ENCODE measurements around the gene HOXA4.

The HOXA4 gene

DNA sequence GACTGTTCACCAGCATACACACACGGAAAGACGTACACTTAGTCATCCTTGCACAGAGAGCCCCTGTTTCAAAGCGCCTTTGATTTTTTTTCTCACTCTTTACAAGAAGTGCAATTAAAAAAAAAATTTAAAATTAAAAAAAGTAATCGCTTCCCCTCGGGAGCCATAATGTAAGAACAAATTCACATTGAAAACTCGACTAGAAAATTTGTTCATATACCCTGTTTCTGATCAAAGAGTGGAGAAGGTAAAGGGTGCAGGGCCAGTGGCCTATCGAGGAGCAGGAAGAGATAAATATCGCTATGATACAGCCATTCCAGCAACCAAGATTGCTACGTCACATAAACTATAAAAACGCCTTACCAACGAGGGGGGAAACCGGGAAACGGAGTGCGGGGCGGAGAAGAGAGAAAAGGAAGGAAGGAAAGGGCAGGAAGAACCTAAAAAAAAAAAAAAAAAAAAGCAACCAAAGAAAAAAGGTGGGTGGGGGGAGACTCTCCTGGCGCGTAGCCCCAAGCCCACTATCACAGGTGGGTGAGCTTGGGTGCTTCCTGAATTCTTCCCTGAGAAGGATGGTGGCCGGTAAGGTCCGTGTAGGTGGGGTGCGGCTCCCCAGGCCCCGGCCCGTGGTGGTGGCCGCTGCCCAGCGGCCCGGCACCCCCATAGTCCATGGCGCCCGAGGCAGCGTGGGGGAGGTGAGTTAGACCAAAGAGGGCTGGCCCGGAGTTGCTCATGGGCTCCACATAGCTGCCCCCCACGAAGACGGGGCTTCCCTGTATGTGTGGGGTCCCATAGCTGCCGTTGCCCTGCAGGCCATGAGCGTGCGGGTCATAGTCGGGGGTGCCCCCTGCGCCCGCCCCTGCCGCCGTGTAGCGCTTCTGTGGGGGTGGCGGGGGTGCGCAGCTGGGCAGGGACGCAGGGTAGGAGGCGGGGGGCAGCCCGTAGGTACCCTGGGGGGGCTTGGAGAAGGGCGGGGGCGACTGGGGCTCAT is 22.9 kb downstream of the HOXA4 start:
- TF ChIP-seq PAX5 (IDR thresholded peaks at IDR 0.05; ENCODE audit: insufficient read depth, low read length, severe bottlenecking) (no peak), POU2F2 (IDR thresholded peaks at IDR 0.05; ENCODE audit: low read depth, low read length) (no peak), POLR2A (IDR thresholded peaks at IDR 0.05; ENCODE audit: low read depth, low read length) (no peak), TAF1 (IDR thresholded peaks at IDR 0.05; ENCODE audit: low read depth, low read length) (no peak), POLR2AphosphoS5 (IDR thresholded peaks at IDR 0.05; ENCODE audit: low read depth, low read length) (no peak), SPI1 (IDR thresholded peaks at IDR 0.05; ENCODE audit: low read depth, low read length) (no peak)
- no peak for FAIRE-seq
- no peak for DNase-seq (ENCODE audit: insufficient read length, low spot score)

DNA sequence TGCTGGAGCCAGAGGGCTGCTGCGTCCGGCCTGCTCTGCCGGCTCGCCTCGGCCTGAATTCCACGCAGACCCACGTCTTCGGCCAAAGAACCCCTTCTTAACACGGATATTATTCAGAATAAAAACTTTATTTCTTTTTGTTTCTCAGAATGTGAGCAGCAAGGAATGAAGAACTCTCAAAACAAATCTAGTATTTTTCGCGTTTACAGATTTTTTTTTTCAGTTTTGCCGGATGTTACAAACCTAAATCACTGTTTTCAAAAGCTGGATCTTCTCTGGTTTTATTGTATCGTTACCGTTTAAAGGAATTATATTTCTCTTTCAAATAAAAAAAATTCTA is 23.7 kb downstream of the HOXA4 start:
- FAIRE-seq, result no peak

DNA sequence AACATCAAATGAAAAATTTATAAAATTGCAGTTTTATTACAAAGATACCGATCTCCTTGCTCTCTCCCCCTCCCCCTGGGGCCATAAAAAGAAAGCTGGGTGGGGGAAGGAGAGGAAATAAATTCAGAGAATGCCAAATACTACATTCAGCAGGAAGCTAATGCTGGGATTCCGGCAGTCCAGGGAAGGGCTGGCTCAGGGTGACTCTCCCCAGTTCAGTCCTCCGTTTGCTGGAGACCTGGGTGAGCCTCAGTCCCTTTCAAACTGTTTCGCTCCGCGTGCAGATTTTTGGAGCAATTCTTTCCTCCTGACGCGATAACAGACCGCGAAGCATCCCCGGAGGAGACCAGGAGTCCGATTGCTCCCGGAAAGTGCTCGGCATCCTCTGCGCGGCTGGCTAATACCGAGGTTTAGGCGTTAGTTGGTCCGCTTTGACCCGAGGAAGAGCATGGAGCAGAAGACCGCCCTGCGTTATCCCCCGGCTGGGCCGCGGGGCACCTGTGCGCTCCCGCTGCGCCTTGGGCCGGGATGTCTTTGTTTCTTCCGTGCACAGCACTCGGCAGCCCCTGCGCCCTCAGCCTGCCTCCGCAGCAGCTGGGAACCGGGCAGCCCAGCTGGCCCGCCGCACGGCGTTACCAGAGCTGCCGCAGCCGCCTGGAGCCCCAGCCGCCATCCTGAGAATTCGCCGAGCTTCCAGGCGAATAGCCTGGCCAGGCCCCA is 24.2 kb downstream of the HOXA4 start:
- no peak for TF ChIP-seq TAF1 (IDR thresholded peaks at IDR 0.05; ENCODE audit: low read depth, low read length)
- no peak for TF ChIP-seq SPI1 (IDR thresholded peaks at IDR 0.05; ENCODE audit: low read depth, low read length)
- TF ChIP-seq POLR2A (IDR thresholded peaks at IDR 0.05; ENCODE audit: low read depth, low read length), result no peak
- TF ChIP-seq POLR2AphosphoS5 (IDR thresholded peaks at IDR 0.05; ENCODE audit: low read depth, low read length), result no peak
- FAIRE-seq (no peak), DNase-seq (ENCODE audit: insufficient read length, low spot score) (no peak)

More for the DNA sequence above, 23.7 kb downstream of the HOXA4 start:
- TF ChIP-seq POLR2AphosphoS5 (IDR thresholded peaks at IDR 0.05; ENCODE audit: low read depth, low read length), result no peak
- TF ChIP-seq POU2F2 (IDR thresholded peaks at IDR 0.05; ENCODE audit: low read depth, low read length), result no peak
- DNase-seq (ENCODE audit: insufficient read length, low spot score), result no peak

DNA sequence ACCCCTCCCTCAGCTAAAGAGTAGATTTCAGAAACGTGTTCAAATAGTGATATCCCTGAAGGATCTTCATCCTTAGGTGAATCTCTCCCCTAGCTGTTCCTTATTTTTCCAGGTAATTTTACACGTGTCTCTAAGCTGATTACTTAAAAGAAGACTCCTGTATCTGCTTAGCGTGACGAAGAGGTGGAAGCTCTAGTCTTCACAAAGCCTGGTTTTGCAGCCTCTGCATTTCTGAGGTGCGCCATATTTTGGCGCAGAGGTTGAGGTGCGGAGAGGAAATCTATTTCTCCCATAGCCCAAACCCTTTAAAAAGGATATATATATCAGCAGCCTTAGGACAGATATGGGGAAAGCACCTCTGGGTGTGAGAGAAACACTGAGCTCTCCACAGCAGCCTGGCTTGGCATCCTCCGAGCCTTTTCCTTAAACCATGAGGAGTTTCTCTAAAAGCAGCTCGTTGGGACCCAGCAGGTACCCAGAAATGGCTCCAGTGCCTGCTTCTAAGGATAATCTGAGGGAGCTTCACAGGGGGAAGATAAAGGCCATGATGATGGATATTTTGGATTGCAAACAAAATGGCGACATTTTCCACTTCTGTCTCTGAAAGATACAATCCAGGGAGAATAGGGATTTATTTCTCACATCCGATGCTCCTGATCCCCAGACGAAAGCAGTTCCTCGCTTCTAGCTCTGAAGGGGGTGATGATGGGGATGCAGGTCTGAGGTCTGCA is 25.1 kb downstream of the HOXA4 start:
- TF ChIP-seq POU2F2 (IDR thresholded peaks at IDR 0.05; ENCODE audit: low read depth, low read length) (no peak), POLR2AphosphoS5 (IDR thresholded peaks at IDR 0.05; ENCODE audit: low read depth, low read length) (no peak), TAF1 (IDR thresholded peaks at IDR 0.05; ENCODE audit: low read depth, low read length) (no peak), PAX5 (IDR thresholded peaks at IDR 0.05; ENCODE audit: insufficient read depth, low read length, severe bottlenecking) (no peak), POLR2A (IDR thresholded peaks at IDR 0.05; ENCODE audit: low read depth, low read length) (no peak), SPI1 (IDR thresholded peaks at IDR 0.05; ENCODE audit: low read depth, low read length) (no peak)
- FAIRE-seq, result no peak
- no peak for DNase-seq (ENCODE audit: insufficient read length, low spot score)

DNA sequence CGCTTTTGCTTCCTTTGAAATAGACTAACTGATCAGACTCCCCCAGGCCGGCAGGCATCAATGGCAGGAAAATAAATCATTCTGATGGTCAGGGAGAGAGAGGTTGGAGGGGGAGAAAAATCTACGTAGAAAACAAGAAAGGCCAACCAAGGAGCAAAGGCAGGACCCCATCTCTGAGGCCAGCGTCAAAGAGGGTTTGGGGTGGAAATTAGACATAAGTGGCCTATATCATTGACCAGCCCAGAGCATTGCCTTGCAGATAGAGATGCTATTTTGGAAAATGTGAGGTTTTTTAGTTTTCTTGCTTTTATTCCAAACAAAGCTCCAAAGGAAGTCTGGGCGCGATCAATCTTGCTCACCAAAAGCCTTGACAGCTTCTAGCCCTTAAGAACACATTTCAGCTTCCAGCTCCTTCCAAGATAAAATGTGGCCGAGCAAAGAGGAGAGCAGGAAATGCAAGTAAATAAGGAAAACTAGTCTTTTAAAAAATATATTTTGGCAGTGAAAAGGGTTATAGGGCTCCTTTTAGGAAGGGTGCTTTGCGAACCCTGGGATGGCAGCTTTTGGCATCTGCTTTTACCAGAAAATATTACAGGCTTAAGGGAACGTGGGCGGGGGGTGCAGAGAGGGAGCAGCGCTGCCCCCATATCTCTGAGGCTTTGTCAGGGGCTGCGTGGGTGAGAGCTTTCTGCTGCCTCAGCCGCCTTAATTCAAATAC is 26.1 kb downstream of the HOXA4 start:
- no peak for DNase-seq (ENCODE audit: insufficient read length, low spot score)
- TF ChIP-seq PAX5 (IDR thresholded peaks at IDR 0.05; ENCODE audit: insufficient read depth, low read length, severe bottlenecking) (no peak), TAF1 (IDR thresholded peaks at IDR 0.05; ENCODE audit: low read depth, low read length) (no peak), SPI1 (IDR thresholded peaks at IDR 0.05; ENCODE audit: low read depth, low read length) (no peak), POLR2A (IDR thresholded peaks at IDR 0.05; ENCODE audit: low read depth, low read length) (no peak), POLR2AphosphoS5 (IDR thresholded peaks at IDR 0.05; ENCODE audit: low read depth, low read length) (no peak), POU2F2 (IDR thresholded peaks at IDR 0.05; ENCODE audit: low read depth, low read length) (no peak)
- no peak for FAIRE-seq

DNA sequence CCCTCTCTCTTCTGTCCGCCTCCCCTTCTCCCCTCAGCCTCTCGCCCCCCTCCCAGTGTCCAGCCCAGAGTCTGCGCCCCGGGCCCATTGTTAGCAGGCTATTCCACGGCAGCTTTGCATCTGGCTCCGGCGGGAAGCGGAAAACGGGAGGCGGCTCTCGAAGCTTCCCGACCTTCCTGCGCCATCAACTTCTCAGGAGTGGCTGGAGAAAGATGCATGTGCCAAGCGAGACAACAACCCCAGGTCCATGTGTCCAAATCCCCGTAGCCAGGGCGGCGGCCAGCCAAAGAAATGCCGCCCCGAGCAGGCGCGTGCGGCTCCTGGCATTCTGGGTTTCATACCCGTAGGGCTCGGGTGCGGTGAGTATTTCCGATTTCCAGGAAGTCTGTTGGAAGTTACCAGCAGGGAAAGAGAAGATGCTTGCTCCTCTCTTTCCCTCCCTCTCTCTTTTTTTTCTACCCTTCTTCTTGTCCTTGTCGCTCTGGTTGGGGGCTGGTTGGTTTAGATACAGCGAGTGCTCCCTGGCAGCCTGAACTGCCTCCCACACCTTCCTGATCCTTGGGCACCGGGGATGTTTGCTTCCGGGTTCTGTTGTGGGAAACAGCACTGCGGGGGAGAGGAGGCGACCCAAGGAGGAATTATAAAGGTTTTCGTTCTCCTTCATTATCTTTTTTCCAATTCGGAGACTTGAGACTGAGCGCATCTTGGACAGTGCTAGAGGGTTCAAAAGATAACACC is 26.9 kb downstream of the HOXA4 start:
- FAIRE-seq (no peak), DNase-seq (ENCODE audit: insufficient read length, low spot score) (no peak)
- TF ChIP-seq SPI1 (IDR thresholded peaks at IDR 0.05; ENCODE audit: low read depth, low read length) (no peak), POLR2A (IDR thresholded peaks at IDR 0.05; ENCODE audit: low read depth, low read length) (no peak), PAX5 (IDR thresholded peaks at IDR 0.05; ENCODE audit: insufficient read depth, low read length, severe bottlenecking) (no peak), TAF1 (IDR thresholded peaks at IDR 0.05; ENCODE audit: low read depth, low read length) (no peak), POU2F2 (IDR thresholded peaks at IDR 0.05; ENCODE audit: low read depth, low read length) (no peak), POLR2AphosphoS5 (IDR thresholded peaks at IDR 0.05; ENCODE audit: low read depth, low read length) (no peak)

DNA sequence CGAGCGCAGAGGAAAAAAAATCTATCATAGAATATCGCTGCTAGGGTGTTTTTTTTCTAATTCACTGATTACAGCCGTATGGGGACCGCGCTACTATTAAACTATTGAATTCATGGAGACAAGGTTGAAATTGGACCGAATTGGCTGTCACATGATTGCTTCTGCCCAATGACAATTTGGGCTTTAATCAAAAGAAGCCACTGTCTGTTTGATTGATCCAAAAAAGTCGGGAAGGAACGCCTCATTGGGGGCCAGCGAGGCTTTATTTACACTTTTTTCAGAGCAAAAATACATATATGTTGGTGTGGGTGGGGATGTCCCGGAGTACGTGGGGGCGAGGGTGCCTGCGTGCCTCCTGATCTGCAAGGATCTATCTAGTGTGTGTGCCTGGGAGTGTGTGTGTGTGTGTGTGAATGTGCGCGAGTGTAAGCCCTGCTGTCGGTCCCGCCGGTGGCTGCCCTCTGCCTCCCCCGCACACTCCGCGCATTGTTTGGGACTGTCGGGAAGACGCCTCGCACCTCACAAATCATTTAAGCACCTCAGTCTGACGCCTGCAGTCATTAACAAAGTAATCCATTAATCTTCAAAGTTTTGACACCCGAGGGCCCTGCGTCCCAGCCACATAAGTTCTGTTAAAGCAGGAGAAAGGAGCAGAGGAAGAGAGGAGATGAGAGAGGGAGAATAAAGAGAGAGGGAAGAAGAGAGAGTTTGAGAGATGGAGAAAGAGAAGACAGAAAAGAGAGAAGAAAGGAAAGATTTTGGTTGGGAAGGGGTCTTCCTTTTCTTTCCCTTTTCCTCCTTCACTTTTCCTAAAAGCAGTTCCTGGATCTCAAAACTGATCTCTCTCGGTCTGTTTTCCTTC is 27.7 kb downstream of the HOXA4 start, which contains the start of gene HOXA2:
HOXA2 (minus strand) TSS at position 103 of the 862 bp plus-strand sequence. CDS start 183 bp downstream, outside the sequence.
- FAIRE-seq (no peak), DNase-seq (ENCODE audit: insufficient read length, low spot score) (no peak)
- TF ChIP-seq POLR2A (IDR thresholded peaks at IDR 0.05; ENCODE audit: low read depth, low read length) (no peak), POU2F2 (IDR thresholded peaks at IDR 0.05; ENCODE audit: low read depth, low read length) (no peak), TAF1 (IDR thresholded peaks at IDR 0.05; ENCODE audit: low read depth, low read length) (no peak), POLR2AphosphoS5 (IDR thresholded peaks at IDR 0.05; ENCODE audit: low read depth, low read length) (no peak), PAX5 (IDR thresholded peaks at IDR 0.05; ENCODE audit: insufficient read depth, low read length, severe bottlenecking) (no peak), SPI1 (IDR thresholded peaks at IDR 0.05; ENCODE audit: low read depth, low read length) (no peak)
